ENCODE data around the gene GTF2H2C. TPM values are rescaled to one million over a fixed set of nuclear protein-coding genes. Genes with fewer than 3 reads are reported as not detected.
"Not testable (repeated sequence)": the region's sequence is repeated elsewhere in the genome, so short reads cannot be mapped to it uniquely, and the experiment has no call there.

GTF2H2C gene
- total and polyA plus RNA-seq, 12 donors: 7.3 to 17.9 (median 14.2) TPM

DNA sequence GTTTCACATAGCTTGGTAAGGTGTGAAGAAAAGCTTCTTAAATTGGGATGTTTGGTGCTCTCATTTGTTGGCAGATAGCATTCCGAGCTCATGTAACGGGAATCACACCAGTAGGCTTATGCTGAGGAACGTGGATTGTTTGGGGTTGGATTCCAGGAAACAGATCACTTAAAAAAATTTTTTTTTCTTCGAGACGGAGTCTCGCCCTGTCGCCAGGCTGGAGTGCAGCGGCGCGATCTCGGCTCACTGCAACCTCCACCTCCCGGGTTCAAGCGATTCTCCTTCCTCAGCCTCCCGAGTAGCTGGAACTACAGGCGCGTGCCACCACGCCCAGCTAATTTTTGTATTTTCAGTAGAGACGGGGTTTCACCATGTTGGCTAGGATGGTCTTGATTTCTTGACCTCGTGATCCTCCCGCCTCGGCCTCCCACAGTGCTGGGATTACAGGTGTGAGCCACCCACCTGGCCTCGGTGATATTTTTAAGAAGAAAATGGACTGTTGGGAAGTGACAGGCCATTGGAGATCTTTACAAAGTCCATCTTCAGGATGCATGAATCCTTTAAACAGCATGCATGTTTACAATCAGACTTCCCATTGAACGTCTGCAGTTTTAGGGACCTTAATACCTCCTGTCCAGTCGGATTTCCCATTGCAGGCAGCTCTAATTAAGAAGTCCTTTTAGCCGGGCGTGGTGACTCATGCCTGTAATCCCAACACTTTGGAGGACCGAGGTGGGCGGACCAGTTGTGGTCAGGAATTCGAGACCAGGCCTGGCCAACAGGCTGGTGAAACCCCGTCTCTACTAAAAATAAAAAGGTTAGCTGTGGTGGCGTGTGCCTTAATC is 818 bp downstream of the GTF2H2C start:
- intact Hi-C loops (cut with DNase I); H3K9me3 ChIP-seq; H3K27ac ChIP-seq; H3K36me3 ChIP-seq; DNase-seq; H3K27me3 ChIP-seq; H3K4me1 ChIP-seq: not testable (repeated sequence)
- peak in 4 of 8 donors; percentile 3 to 19 (median 12) for ATAC-seq
- WGBS, 2 donors: 39 to 50% methylated on average over 22 to 23 of the region's 31 CpGs
- peak overlapping the region in 8 of 10 donors; percentile 26 to 59 (median 51) for H3K4me3 ChIP-seq

- H3K27me3 ChIP-seq; H3K4me3 ChIP-seq; DNase-seq; H3K4me1 ChIP-seq; H3K27ac ChIP-seq; intact Hi-C loops (cut with DNase I); ATAC-seq; H3K9me3 ChIP-seq: not testable (repeated sequence)
- 93 to 100% methylated on average over 2 of the region's 2 CpGs for WGBS, 2 donors
- peaks cover 0 to 10% (median 0%) of the 10 kb centered on the region in 9 donors for H3K36me3 ChIP-seq
Measured at GRCh38 chr5:69566172-69566571, 6.2 kb downstream of the GTF2H2C start.

- H3K27ac ChIP-seq; H3K9me3 ChIP-seq; H3K4me3 ChIP-seq; DNase-seq; H3K27me3 ChIP-seq; H3K4me1 ChIP-seq; intact Hi-C loops (cut with DNase I); ATAC-seq: not testable (repeated sequence)
- peaks cover 0 to 10% (median 0%) of the 10 kb centered on the region in 9 donors for H3K36me3 ChIP-seq
- no CpG with 5 or more reads among the region's 2 CpGs for WGBS, 2 donors
Measured at GRCh38 chr5:69568072-69568471, 8.1 kb downstream of the GTF2H2C start.

DNA sequence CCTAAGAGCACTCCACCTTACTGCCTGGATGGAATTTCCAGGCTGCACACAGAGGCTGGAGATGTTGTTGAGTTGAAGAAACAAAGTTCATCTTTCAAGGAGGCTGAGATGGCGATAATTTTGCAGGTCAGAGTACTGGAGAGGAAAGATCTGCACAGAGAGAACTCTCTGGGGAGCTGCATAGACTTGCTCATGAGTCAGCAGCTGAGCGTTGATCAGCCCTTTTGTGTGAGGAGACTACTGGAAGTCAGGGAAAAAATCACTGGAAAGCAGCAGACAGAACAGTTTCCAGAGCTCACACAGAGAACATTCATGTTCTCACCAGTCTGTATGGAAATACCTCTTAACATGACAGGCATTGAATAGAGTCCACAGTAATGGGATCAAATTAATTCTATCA is 23.4 kb downstream of the GTF2H2C start:
- H3K36me3 ChIP-seq; H3K27me3 ChIP-seq; H3K4me3 ChIP-seq; H3K4me1 ChIP-seq; DNase-seq; H3K27ac ChIP-seq; intact Hi-C loops (cut with DNase I); H3K9me3 ChIP-seq: not testable (repeated sequence)
- ATAC-seq: peak in 1 of 8 donors; percentile 37
- WGBS, 2 donors: no CpG with 5 or more reads among the region's 2 CpGs

- WGBS, 2 donors: 82 to 83% methylated on average over 2 of the region's 7 CpGs
- not testable (repeated sequence) for DNase-seq
Measured at GRCh38 chr5:69596114-69596840, 36.3 kb downstream of the GTF2H2C start.

DNA sequence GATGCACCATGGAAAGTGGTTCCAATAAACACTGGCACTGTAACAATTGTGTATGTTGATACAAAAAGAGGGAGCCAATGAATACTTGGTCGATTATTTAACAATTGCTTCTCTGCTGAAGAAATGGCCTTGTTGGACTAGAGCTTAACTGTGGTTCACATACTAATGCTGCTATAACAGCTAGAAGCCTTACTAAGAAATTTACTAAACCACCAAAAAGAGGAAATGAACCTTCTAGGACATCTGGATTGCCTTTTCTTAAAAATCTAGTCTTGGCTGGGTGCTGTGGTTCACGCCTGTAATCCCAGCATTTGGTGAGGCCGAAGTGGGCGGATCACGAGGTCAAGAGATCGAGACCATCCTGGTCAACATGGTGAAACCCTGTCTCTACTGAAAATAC is 42.0 kb downstream of the GTF2H2C start:
- WGBS, 2 donors: no CpG with 5 or more reads among the region's 6 CpGs
- peak in 1 of 8 donors; percentile 58 for ATAC-seq
- intact Hi-C loops (cut with DNase I): not testable (repeated sequence)

More at GRCh38 chr5:69596114-69596840, 36.3 kb downstream of the GTF2H2C start:
- ATAC-seq: peak; percentile 43 to 85 (median 73)
- H3K27ac ChIP-seq; H3K4me3 ChIP-seq; H3K27me3 ChIP-seq; H3K36me3 ChIP-seq; intact Hi-C loops (cut with DNase I); H3K9me3 ChIP-seq; H3K4me1 ChIP-seq: not testable (repeated sequence)

GRCh38 chr5:69606839-69607238 is 46.8 kb downstream of the GTF2H2C start:
- DNase-seq; intact Hi-C loops (cut with DNase I); H3K4me3 ChIP-seq; H3K4me1 ChIP-seq; H3K27me3 ChIP-seq; H3K9me3 ChIP-seq; H3K36me3 ChIP-seq; H3K27ac ChIP-seq: not testable (repeated sequence)
- peak in 7 of 8 donors; percentile 33 to 75 (median 64) for ATAC-seq
- 79 to 81% methylated on average over 3 of the region's 6 CpGs for WGBS, 2 donors

More for the DNA sequence above, 42.0 kb downstream of the GTF2H2C start:
- not testable (repeated sequence) for H3K9me3 ChIP-seq, DNase-seq, H3K4me1 ChIP-seq, H3K36me3 ChIP-seq, H3K4me3 ChIP-seq, H3K27me3 ChIP-seq, H3K27ac ChIP-seq

- DNase-seq; intact Hi-C loops (cut with DNase I); H3K27ac ChIP-seq; H3K4me1 ChIP-seq; H3K27me3 ChIP-seq; H3K36me3 ChIP-seq; ATAC-seq; H3K4me3 ChIP-seq; H3K9me3 ChIP-seq: not testable (repeated sequence)
- WGBS, 2 donors: no CpG with 5 or more reads among the region's 1 CpG
Measured at GRCh38 chr5:69607750-69608149, 47.8 kb downstream of the GTF2H2C start.

- H3K36me3 ChIP-seq; H3K9me3 ChIP-seq; H3K4me1 ChIP-seq; H3K27me3 ChIP-seq; DNase-seq; H3K27ac ChIP-seq; intact Hi-C loops (cut with DNase I); H3K4me3 ChIP-seq: not testable (repeated sequence)
- no CpG with 5 or more reads among the region's 6 CpGs for WGBS, 2 donors
- peak in 4 of 8 donors; percentile 9 to 63 (median 30) for ATAC-seq
Measured at GRCh38 chr5:69608861-69609496, 49.0 kb downstream of the GTF2H2C start.

DNA sequence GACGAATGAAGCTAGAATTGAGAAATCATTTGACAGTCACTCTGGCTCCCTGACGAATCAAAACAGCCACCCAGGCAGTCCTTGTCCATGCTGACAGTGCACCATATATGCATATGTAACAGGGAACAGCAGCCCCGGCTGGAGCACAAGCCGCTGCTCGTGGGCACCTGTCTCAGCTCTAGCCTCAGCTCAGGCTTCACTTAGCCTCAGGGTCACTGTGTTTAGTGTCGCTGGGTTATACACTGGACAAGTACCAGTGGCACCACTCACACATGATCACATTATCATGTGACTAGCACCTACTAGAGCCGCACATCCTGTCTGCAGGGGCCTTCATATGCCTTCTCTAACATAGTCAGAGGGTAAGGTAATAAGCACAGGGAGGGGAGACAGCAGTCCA is 54.9 kb downstream of the GTF2H2C start:
- H3K4me3 ChIP-seq; H3K36me3 ChIP-seq; H3K4me1 ChIP-seq; intact Hi-C loops (cut with DNase I); H3K9me3 ChIP-seq; H3K27me3 ChIP-seq; DNase-seq; H3K27ac ChIP-seq; ATAC-seq: not testable (repeated sequence)
- no CpG with 5 or more reads among the region's 7 CpGs for WGBS, 2 donors

GRCh38 chr5:69631879-69632278 is 71.9 kb downstream of the GTF2H2C start:
- H3K36me3 ChIP-seq; H3K27ac ChIP-seq; intact Hi-C loops (cut with DNase I); H3K9me3 ChIP-seq; H3K4me1 ChIP-seq; H3K4me3 ChIP-seq; H3K27me3 ChIP-seq; ATAC-seq: not testable (repeated sequence)
- WGBS, 2 donors: 96 to 100% methylated on average over 7 of the region's 9 CpGs
- peak in 1 of 2 donors; percentile 3 for DNase-seq
